Ishikawa (cell line): ENCODE results near the gene TMEM92.

Experiments used
- CEBPB ChIP-seq: IDR thresholded peaks from 2 replicates; pipeline ENCODE4 v1.6.1; 2012
- CREB1 ChIP-seq: IDR thresholded peaks from 2 replicates; pipeline ENCODE4 v1.6.1; 2012; ENCODE audit warnings: low read depth
- EGR1 ChIP-seq: IDR thresholded peaks from 2 replicates; pipeline ENCODE4 v1.6.1; 2012
- EP300 ChIP-seq: IDR thresholded peaks from 2 replicates; pipeline ENCODE4 v1.6.1; 2012; ENCODE audit warnings: borderline replicate concordance
- RAD21 ChIP-seq: IDR thresholded peaks from 2 replicates; pipeline ENCODE4 v1.6.1; 2012; ENCODE audit warnings: low read depth
- REST ChIP-seq: IDR thresholded peaks from 2 replicates; pipeline ENCODE4 v1.6.1; 2012; ENCODE audit warnings: low read depth, mild to moderate bottlenecking
- TAF1 ChIP-seq: IDR thresholded peaks from 2 replicates; pipeline ENCODE4 v1.6.1; 2012; ENCODE audit warnings: low read depth, mild to moderate bottlenecking
- USF1 ChIP-seq: IDR thresholded peaks from 2 replicates; pipeline ENCODE4 v1.6.1; 2012
- YY1 ChIP-seq: IDR thresholded peaks from 2 replicates; pipeline ENCODE4 v1.6.1; 2012; ENCODE audit warnings: low read depth
- TF ChIP-seq, protein P1 (sequence below): IDR thresholded peaks from 2 replicates; pipeline ENCODE4 v1.6.1; 2012

GRCh38 chr17:50267074-50267841 lies 7.0 kb upstream of the TMEM92 start:
- no peak for TF ChIP-seq USF1
- no peak for TF ChIP-seq YY1
- TF ChIP-seq CEBPB, result no peak
- TF ChIP-seq TAF1, result no peak
- TF ChIP-seq EP300, result no peak
- TF ChIP-seq CREB1, result no peak
- TF ChIP-seq REST, result no peak
- no peak for TF ChIP-seq RAD21
- no peak for TF ChIP-seq EGR1
- TF ChIP-seq, protein P1, sequence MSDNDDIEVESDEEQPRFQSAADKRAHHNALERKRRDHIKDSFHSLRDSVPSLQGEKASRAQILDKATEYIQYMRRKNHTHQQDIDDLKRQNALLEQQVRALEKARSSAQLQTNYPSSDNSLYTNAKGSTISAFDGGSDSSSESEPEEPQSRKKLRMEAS, result no peak
